Stimulated activated CD4-positive, alpha-beta T cell treated with anti-CD3 and anti-CD28 coated beads, Interleukin-2, amount 100 ng/mL, for 48 hours (primary cell): Measurements from ENCODE around the gene KCNJ14.
"Not testable (repeated sequence)": the region's sequence is repeated elsewhere in the genome, so short reads cannot be mapped to it uniquely, and the experiment has no call there.

Experiments
- DNase-seq, 2 donors: peaks; one replicate each; pipeline ENCODE4 v3.0.0-alpha.2; 2020

KCNJ14 gene

GRCh38 chr19:48473161-48473966 lies 18.0 kb downstream of the KCNJ14 start:
- DNase-seq, result no peak

- DNase-seq, result no peak
Observed at GRCh38 chr19:48474084-48474592, 18.8 kb downstream of the KCNJ14 start.

- no peak for DNase-seq
Observed at GRCh38 chr19:48475369-48476068, 20.1 kb downstream of the KCNJ14 start.

- no peak for DNase-seq
Observed at GRCh38 chr19:48476176-48476575, 20.8 kb downstream of the KCNJ14 start.

- DNase-seq, result no peak
Observed at GRCh38 chr19:48477067-48477685, 21.8 kb downstream of the KCNJ14 start.

GRCh38 chr19:48477698-48478338 lies 22.4 kb downstream of the KCNJ14 start:
- no peak for DNase-seq

- DNase-seq, result no peak
Observed at GRCh38 chr19:48478339-48479256, 23.2 kb downstream of the KCNJ14 start.

- DNase-seq, result no peak
Observed at GRCh38 chr19:48479686-48480085, 24.3 kb downstream of the KCNJ14 start.

- peak in 1 of 2 donors; percentile 20 for DNase-seq
Observed at GRCh38 chr19:48480183-48480557, 24.8 kb downstream of the KCNJ14 start.

- peak; percentile 36 to 51 for DNase-seq
Observed at GRCh38 chr19:48480558-48481500, 25.5 kb downstream of the KCNJ14 start.

GRCh38 chr19:48481846-48482639 lies 26.7 kb downstream of the KCNJ14 start:
- no peak for DNase-seq

GRCh38 chr19:48483301-48483700 lies 27.9 kb downstream of the KCNJ14 start:
- no peak for DNase-seq

GRCh38 chr19:48484247-48484893 lies 29.0 kb downstream of the KCNJ14 start:
- no peak for DNase-seq

GRCh38 chr19:48484931-48485612 lies 29.7 kb downstream of the KCNJ14 start:
- no peak for DNase-seq

GRCh38 chr19:48486706-48487105 lies 31.3 kb downstream of the KCNJ14 start:
- DNase-seq, result not testable (repeated sequence)

GRCh38 chr19:48487544-48487943 lies 32.2 kb downstream of the KCNJ14 start:
- DNase-seq, result no peak

GRCh38 chr19:48487948-48488347 lies 32.6 kb downstream of the KCNJ14 start:
- no peak for DNase-seq

- not testable (repeated sequence) for DNase-seq
Observed at GRCh38 chr19:48488478-48488877, 33.1 kb downstream of the KCNJ14 start.
